HG03521 (cell line): Measurements from ENCODE around the gene GNAL.
A peak's percentile ranks its signal among the peaks of the same experiment; 100 is the strongest.
"Not testable (repeated sequence)": the region's sequence is repeated elsewhere in the genome, so short reads cannot be mapped to it uniquely, and the experiment has no call there.

ENCODE experiments used
- ATAC-seq: cut with Tn5 transposase; IDR thresholded peaks from one replicate; pipeline ENCODE4 v1.9.1; 2021; ENCODE audit warnings: mild to moderate bottlenecking, moderate library complexity; ENCODE audit not compliant: unreplicated experiment

Gene GNAL

DNA sequence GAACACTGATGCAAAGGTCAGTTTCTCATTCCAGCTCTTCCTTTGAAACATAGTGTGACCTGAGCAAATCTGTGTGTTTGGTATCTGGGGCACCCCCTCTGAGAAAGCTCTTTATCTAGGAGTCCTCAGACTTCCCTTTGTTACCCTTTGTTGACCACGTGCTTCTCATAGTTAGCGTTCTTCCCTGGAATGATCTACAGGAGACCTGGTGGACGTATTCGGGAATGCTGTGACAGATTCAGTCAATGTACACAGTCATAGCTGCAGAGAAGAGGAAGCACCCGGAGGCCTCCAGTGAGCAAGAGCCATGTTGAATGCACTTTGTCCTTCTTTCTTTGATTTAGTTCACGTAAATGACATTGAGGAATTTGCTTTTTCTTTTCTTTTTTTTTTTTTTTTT lies 151.4 kb downstream of the GNAL start:
- no peak for ATAC-seq

DNA sequence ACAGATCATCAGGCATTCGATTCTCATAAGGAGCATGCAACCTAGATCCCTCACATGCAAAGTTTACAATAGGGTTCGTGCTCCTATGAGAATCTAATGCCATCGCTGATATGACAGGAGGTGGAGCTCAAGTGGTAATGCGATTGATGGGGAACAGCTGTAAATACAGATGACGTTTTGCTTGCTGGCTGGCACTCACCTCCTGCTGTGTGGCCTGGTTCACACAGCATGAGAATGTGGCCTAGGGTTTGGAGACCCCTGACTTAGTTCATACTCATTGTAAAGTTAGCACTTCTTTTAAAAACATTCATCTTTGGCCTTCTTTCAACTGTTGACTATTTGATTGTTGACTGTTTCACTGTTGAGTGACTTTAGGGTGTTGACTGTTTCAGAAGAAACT lies 153.5 kb downstream of the GNAL start:
- ATAC-seq: no peak

DNA sequence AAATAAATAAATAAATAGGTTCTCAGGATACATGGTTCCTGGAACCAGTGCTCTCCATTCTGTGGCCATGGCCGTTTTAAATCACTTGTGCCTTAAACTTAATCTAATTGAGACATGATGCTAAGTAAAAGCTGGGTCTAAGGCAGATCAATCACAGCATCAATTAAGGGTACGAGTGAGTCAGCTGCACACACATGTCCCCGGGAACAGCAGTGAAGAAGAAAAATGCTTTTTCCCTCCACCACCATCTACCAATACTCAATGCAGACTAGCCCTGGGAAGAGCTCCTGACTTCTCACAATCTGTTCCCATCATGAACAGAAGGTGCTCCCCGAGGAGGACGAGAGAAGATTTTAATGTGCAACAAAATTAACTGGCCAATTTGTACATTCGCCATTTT lies 155.4 kb downstream of the GNAL start:
- ATAC-seq: no peak

GRCh38 chr18:11845654-11846053 lies 156.6 kb downstream of the GNAL start:
- ATAC-seq: no peak

GRCh38 chr18:11847811-11848210 lies 158.7 kb downstream of the GNAL start:
- no peak for ATAC-seq

DNA sequence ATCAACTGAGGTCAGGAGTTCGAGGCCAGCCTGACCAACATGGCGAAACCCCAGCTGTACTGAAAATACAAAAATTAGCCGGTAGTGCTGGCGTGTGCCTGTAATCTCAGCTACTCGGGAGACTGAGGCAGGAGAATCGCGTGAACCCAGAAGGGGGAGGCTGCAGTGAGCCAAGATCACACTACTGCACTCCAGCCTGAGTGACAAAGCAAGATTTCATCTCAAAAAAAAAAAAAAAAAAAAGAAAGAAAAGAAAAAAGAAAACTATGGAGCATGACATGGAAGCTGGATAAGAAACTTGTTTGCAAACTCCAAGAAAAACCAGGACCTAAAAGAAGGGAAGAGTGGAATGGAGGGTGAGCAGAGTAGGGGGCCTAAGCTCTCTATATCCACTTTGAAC lies 160.2 kb downstream of the GNAL start:
- no peak for ATAC-seq

DNA sequence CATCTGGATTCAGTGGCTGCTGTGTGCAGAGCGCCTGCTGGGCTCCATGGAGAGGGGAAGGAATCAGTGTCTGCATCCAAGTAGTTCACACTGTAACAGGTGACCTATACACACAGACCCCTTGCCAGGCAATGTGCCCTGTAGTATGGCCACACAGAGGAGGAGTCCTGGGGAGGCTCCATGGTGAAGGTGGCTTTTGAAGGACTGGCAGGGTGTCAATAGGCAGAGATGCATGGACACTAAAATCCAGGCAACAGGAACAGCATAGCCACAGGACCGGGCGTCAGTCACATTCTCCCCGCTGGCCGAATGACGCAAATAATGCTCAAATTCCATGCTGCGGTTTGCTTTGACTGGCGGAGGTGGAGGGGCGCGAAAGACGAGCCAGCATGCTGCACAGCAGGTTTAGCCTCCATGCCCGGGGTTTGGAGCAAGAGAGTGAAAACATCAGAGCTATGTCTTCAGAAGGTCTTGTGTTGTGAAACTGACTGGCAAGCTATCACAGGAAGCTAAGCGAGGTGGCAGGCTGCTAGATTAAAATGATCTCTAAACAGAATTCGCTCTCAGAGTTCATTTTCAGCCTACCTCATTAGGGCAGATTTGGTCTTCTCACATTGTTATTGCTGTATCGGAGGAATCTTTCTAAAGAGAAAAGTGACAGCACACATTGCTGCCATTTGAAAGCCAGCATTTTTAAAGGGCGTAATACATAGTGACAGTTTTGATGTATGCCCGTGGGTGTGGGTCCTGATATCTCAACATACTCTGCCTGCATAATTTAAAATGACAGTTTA lies 161.0 kb downstream of the GNAL start:
- no peak for ATAC-seq

DNA sequence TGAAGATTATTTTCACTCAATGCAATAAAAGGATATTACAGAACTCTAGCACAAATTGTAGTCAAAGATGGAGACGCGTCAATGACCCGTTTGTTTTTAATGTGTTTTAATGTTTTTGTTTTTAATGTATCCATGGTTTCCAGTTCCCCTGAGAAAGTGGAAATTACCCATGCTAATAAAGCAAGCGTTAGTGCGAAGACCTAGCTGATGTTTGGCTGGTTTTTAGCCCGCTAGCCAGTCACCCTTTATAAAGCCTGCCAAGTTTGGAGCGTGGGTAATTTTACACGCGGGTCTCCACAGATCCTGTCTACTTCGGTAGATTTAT lies 161.7 kb downstream of the GNAL start:
- ATAC-seq: peak; percentile 25

GRCh38 chr18:11851146-11851805 lies 162.2 kb downstream of the GNAL start, which contains the start of gene CHMP1B:
Gene CHMP1B, plus strand, starts transcription at chr18:11851413. Its CDS starts 99 bp downstream, at chr18:11851512.
- peak; percentile 98 for ATAC-seq

DNA sequence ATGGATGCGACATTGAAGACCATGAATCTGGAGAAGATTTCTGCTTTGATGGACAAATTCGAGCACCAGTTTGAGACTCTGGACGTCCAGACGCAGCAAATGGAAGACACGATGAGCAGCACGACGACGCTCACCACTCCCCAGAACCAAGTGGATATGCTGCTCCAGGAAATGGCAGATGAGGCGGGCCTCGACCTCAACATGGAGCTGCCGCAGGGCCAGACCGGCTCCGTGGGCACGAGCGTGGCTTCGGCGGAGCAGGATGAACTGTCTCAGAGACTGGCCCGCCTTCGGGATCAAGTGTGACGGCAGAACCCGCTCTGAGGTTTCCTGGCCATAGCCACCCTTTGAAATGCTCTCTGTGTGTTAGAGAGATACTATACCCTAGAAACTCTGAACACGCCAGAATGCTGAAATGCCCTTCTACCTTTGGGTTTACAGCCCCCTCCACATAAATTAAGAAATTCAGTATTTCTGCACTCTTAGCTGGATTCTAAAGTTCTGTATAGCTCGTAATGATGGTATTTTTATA lies 162.8 kb downstream of the GNAL start:
- ATAC-seq: peak; percentile 16

DNA sequence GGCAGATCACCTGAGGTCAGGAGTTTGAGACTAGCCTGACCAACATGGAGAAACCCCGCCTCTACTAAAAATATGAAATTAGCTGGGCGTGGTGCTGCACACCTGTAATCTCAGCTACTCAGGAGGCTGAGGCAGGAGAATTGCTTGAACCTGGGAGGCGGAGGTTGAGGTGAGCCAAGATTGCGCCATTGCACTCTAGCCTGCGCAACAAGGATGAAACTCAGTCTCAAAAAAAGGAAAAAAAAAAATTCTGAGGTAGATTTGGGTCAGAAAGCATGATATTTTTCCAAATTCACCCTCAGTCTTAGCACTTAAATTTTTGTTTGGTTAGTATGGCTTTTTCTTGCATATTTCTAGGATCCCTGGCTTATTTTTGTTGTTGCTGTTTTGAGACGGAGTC lies 165.5 kb downstream of the GNAL start:
- ATAC-seq: not testable (repeated sequence)

- ATAC-seq: no peak
Measured at GRCh38 chr18:11857177-11857887, 168.3 kb downstream of the GNAL start.

DNA sequence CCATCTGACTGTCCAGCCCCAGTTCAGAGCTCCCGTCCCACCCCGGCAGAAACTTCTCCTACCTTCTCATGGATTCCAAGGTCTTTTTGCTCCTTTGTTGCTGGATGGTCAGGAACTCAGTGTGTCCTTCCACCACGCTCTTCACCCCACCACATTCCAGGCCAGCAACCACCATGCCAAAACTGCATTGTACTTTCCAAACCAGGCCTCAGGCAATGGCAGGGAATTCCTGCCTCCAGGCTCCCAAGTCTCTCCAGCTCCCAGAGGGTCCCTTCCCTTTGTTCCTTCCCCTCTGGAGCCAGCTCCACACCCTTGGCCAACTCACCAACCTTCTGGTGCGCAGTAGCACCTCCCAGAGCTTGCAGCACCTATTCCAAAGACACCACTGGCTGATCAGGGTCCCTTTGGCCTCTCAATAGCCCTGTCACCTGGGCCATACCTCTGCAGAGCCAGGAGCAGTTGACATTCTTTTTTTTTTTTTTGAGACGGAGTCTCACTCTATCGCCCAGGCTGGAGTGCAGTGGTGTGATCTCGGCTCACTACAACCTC lies 170.3 kb downstream of the GNAL start:
- ATAC-seq: no peak

GRCh38 chr18:11859903-11860407 lies 170.9 kb downstream of the GNAL start:
- no peak for ATAC-seq

DNA sequence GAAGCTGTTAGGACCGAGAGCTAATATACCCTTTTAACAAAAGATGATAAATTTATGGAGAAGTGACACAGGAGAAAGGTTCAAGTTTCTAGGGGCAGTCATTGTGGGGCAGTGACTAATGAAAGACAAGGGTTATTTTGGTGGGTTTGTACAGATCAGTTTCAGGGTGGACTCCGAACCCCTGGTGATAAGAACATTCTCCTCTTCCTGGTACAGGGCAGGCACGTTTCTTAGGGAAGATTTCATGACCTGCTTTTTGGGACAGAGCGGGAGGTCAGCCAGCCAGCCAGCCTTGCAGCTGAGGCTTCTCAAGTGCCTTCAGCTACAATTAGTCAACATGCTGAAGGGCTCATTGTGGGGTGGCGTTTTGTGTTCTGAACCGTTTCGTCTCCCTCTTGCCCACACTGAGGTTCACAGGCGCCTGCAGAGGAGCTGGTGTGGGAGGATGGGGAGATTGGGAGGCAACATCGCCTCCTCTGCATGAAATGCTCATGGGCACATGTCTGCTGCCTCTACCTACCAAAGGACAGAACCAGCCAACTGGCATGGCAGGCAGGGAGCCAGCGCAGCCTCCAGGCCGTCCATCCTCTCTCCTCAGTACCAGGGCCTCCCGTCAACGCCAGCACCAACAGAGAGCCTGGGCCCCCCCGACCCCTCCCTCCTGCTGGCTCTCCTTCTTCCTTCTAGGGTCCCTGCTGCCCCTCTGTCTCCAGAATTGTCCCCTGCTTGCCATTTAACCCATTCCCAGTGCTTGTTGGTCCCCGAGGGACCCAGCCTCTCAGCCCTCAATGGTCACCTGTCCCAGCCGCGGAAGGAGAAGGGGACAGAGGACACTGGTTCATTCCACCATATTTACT lies 171.8 kb downstream of the GNAL start:
- no peak for ATAC-seq

GRCh38 chr18:11861583-11862288 lies 172.7 kb downstream of the GNAL start:
- ATAC-seq: no peak

DNA sequence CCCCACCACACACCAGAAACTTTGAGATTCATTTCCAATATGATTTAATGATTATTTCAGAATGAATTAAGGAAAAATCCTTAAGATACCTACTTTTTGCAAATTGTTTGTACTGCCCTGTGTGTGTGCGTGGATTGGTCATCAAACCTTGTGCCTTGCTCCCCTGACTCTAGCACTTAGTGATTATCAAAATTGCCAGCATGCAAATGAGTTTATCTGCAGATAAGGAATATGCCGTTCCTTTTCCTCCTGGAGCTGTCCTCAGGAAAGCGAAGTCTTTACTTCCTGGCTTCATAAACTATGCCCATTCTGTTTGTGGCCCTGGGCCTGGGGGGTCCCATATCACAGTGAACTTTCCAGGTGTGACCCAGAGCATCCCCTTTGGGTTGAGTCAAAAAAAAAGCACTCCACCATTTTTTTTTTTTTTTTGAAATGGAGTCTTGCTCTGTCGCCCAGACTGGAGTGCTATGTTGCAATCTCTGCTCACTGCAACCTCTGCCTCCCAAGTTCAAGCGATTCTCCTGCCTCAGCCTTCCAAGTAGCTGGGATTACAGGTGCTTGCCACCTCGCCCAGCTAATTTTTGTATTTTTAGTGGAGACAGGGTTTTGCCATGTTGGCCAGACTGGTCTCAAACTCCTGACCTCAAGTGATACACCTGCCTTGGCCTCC lies 173.5 kb downstream of the GNAL start:
- no peak for ATAC-seq

GRCh38 chr18:11864471-11864870 lies 175.4 kb downstream of the GNAL start:
- ATAC-seq: no peak

- ATAC-seq: no peak
Measured at GRCh38 chr18:11865071-11865470, 176.0 kb downstream of the GNAL start.
